ENCODE measurements around the gene TMBIM1.

TMBIM1 gene

GRCh38 chr2:218260742-218261422 lies 31.4 kb downstream of the TMBIM1 start, which contains the start of gene GPBAR1:
TSS of gene GPBAR1 (plus strand) at chr2:218261015. CDS start at chr2:218262725, 1,710 bp downstream.
- in situ Hi-C loops (cut with HindIII; ENCODE audit: low sequenced_read_pairs), result no loop called here

- in situ Hi-C loops (cut with HindIII; ENCODE audit: low sequenced_read_pairs), result no loop called here
These were observed 32.1 kb downstream of the TMBIM1 start for GRCh38 chr2:218260166-218260565.

GRCh38 chr2:218259099-218259961 lies 33.0 kb downstream of the TMBIM1 start:
- in situ Hi-C loops (cut with HindIII; ENCODE audit: low sequenced_read_pairs), result no loop called here

- in situ Hi-C loops (cut with HindIII; ENCODE audit: low sequenced_read_pairs), result no loop called here
These were observed 34.8 kb downstream of the TMBIM1 start for GRCh38 chr2:218257390-218257981.

- in situ Hi-C loops (cut with HindIII; ENCODE audit: low sequenced_read_pairs), result no loop called here
These were observed 35.5 kb downstream of the TMBIM1 start for GRCh38 chr2:218256612-218257350.

- in situ Hi-C loops (cut with HindIII; ENCODE audit: low sequenced_read_pairs), result no loop called here
These were observed 36.9 kb downstream of the TMBIM1 start for GRCh38 chr2:218255446-218255845.

- in situ Hi-C loops (cut with HindIII; ENCODE audit: low sequenced_read_pairs), result no loop called here
These were observed 39.1 kb downstream of the TMBIM1 start for GRCh38 chr2:218253232-218253625.

GRCh38 chr2:218252509-218253231 lies 39.6 kb downstream of the TMBIM1 start:
- in situ Hi-C loops (cut with HindIII; ENCODE audit: low sequenced_read_pairs), result no loop called here

- in situ Hi-C loops (cut with HindIII; ENCODE audit: low sequenced_read_pairs), result no loop called here
These were observed 42.6 kb downstream of the TMBIM1 start for GRCh38 chr2:218249691-218250090.

GRCh38 chr2:218245214-218245613 lies 47.1 kb downstream of the TMBIM1 start:
- in situ Hi-C loops (cut with HindIII; ENCODE audit: low sequenced_read_pairs), result no loop called here

GRCh38 chr2:218244665-218245064 lies 47.6 kb downstream of the TMBIM1 start:
- in situ Hi-C loops (cut with HindIII; ENCODE audit: low sequenced_read_pairs), result no loop called here

GRCh38 chr2:218244204-218244603 lies 48.1 kb downstream of the TMBIM1 start:
- in situ Hi-C loops (cut with HindIII; ENCODE audit: low sequenced_read_pairs), result no loop called here

- in situ Hi-C loops (cut with HindIII; ENCODE audit: low sequenced_read_pairs), result no loop called here
These were observed 53.4 kb downstream of the TMBIM1 start for GRCh38 chr2:218238887-218239286.

- in situ Hi-C loops (cut with HindIII; ENCODE audit: low sequenced_read_pairs), result no loop called here
These were observed 55.5 kb downstream of the TMBIM1 start for GRCh38 chr2:218236829-218237228.

GRCh38 chr2:218235017-218235416 lies 57.3 kb downstream of the TMBIM1 start:
- in situ Hi-C loops (cut with HindIII; ENCODE audit: low sequenced_read_pairs), result no loop called here

GRCh38 chr2:218234521-218234920 lies 57.8 kb downstream of the TMBIM1 start:
- in situ Hi-C loops (cut with HindIII; ENCODE audit: low sequenced_read_pairs), result no loop called here

- in situ Hi-C loops (cut with HindIII; ENCODE audit: low sequenced_read_pairs), result no loop called here
These were observed 58.8 kb downstream of the TMBIM1 start for GRCh38 chr2:218233543-218233942.

- in situ Hi-C loops (cut with HindIII; ENCODE audit: low sequenced_read_pairs), result no loop called here
These were observed 61.4 kb downstream of the TMBIM1 start for GRCh38 chr2:218230882-218231281.

GRCh38 chr2:218229851-218230250 lies 62.5 kb downstream of the TMBIM1 start:
- in situ Hi-C loops (cut with HindIII; ENCODE audit: low sequenced_read_pairs), result no loop called here

GRCh38 chr2:218229239-218229638 lies 63.1 kb downstream of the TMBIM1 start:
- in situ Hi-C loops (cut with HindIII; ENCODE audit: low sequenced_read_pairs), result no loop called here

Data from endothelial cell of hepatic sinusoid (primary cell).